BLaER1 treated with 17β-estradiol and CSF1 and Interleukin-3, amounts not matched to agents 10 nM and 100 nM (cell line): Measurements from ENCODE around the gene SPOCK1.

ENCODE experiments used
- H3K27ac ChIP-seq, 11 experiments: shearing (Covaris generic); formaldehyde crosslinking; 2 replicates each; pipeline ENCODE4 v1.8.1; 2022
- H3K27me3 ChIP-seq, 11 experiments: shearing (Covaris generic); formaldehyde crosslinking; 2 replicates each; pipeline ENCODE4 v1.8.1; 2022
- H3K36me3 ChIP-seq, 11 experiments: shearing (Covaris generic); formaldehyde crosslinking; 2 replicates each; pipeline ENCODE4 v1.8.1; 2022
- H3K4me1 ChIP-seq, 10 experiments: shearing (Covaris generic); formaldehyde crosslinking; 2 replicates each; pipeline ENCODE4 v1.8.1; 2022
- H3K4me2 ChIP-seq, 11 experiments: shearing (Covaris generic); formaldehyde crosslinking; 2 replicates each; pipeline ENCODE4 v1.8.1; 2022
- H3K4me3 ChIP-seq, 10 experiments: shearing (Covaris generic); formaldehyde crosslinking; 2 replicates each; pipeline ENCODE4 v1.8.1; 2022
- H3K9ac ChIP-seq, 11 experiments: shearing (Covaris generic); formaldehyde crosslinking; 2 replicates each; pipeline ENCODE4 v1.8.1; 2022
- H3K9me3 ChIP-seq, 11 experiments: shearing (Covaris generic); formaldehyde crosslinking; replicated peaks in 1 of 11; 2 replicates each; pipeline ENCODE4 v1.8.1; 2022
- H4K20me1 ChIP-seq, 11 experiments: shearing (Covaris generic); formaldehyde crosslinking; 2 replicates each; pipeline ENCODE4 v1.8.1; 2022
- Cebpa-rat ChIP-seq, 11 experiments: shearing (Covaris generic); IDR thresholded peaks; 2 replicates each; pipeline ENCODE4 v1.8.1; 2022

The SPOCK1 gene

DNA sequence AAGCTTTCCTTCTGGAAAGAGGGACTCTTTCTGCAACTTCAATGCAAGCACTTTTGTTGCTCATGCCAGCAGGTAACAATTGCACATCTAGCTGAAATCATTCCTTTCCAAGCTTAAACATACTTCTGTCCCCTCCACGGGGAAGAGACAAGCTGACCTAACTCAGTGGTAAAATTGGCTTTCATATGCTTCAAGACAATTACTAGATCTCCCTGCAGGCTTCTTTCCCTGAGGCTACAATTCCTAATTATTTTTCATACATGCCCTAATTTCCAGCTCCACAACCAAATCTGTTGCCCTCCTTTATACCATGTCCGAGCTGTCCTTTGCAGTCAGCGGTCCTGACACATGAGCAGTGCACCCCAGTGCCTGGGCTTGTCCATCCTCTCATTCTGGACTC, 324.9 kb downstream of the SPOCK1 start:
- Histone ChIP-seq H3K9ac (no peak overlapping the region), H4K20me1 (no peaks in the 10 kb centered on the region), H3K9me3 (no peaks in the 10 kb centered on the region), H3K27ac (no peak overlapping the region), H3K36me3 (no peaks in the 10 kb centered on the region), H3K4me3 (no peak overlapping the region), H3K4me2 (no peak overlapping the region), H3K27me3 (no peaks in the 10 kb centered on the region), H3K4me1 (peaks cover 0 to 13% (median 9%) of the 10 kb centered on the region in 10 experiments; a peak in 10 of 20 replicates)
- no peak for TF ChIP-seq Cebpa-rat (IDR thresholded peaks at IDR 0.05)

DNA sequence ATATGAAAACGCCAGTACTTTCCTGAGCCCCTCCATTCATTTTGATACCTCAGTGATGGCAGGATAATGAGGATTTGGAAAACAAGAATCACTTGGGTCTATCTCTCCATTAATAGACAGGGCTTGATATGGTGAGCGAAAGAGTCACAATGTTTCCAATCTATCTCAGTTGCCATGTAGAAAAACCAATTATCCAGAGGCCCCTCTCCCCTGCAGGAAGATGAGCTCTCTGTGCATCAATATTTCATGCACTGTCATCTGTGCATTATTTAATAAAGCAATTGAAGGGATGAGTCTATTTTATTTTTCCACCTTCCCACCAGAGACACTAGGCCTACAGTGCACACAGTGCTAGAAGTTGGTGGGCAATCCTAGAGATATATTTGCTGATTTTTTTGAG, 326.9 kb downstream of the SPOCK1 start:
- H3K4me1 ChIP-seq = no peaks in the 10 kb centered on the region
- no peak overlapping the region for H3K4me2 ChIP-seq
- no peak overlapping the region for H3K4me3 ChIP-seq
- H3K27ac ChIP-seq = no peak overlapping the region
- no peak overlapping the region for H3K9ac ChIP-seq
- H4K20me1 ChIP-seq = no peaks in the 10 kb centered on the region
- no peaks in the 10 kb centered on the region for H3K27me3 ChIP-seq
- H3K36me3 ChIP-seq = no peaks in the 10 kb centered on the region
- TF ChIP-seq Cebpa-rat (IDR thresholded peaks at IDR 0.05) = no peak
- no peaks in the 10 kb centered on the region for H3K9me3 ChIP-seq

DNA sequence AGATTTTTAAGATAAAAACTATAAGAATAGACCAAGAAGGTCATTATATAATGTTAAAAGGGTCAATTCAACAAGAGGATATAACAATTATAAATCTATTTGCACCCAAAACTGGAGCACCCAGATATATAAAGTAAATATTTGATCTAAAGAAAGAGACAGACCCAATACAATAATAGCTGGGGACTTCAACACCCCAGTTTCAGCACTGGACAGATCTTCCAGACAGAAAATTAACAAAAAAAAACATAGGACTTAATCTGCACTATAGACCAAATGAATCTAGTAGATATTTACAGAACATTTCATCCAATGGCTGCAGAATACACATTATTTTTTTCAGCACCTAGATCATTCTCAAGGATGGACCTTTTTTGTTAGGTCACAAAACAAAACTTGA, 331.9 kb downstream of the SPOCK1 start:
- Histone ChIP-seq H3K9ac (no peak overlapping the region), H3K27me3 (no peaks in the 10 kb centered on the region), H4K20me1 (no peaks in the 10 kb centered on the region), H3K36me3 (no peaks in the 10 kb centered on the region), H3K4me3 (no peak overlapping the region), H3K27ac (no peak overlapping the region), H3K4me1 (no peaks in the 10 kb centered on the region), H3K4me2 (no peak overlapping the region), H3K9me3 (no peaks in the 10 kb centered on the region)
- no peak for TF ChIP-seq Cebpa-rat (IDR thresholded peaks at IDR 0.05)

DNA sequence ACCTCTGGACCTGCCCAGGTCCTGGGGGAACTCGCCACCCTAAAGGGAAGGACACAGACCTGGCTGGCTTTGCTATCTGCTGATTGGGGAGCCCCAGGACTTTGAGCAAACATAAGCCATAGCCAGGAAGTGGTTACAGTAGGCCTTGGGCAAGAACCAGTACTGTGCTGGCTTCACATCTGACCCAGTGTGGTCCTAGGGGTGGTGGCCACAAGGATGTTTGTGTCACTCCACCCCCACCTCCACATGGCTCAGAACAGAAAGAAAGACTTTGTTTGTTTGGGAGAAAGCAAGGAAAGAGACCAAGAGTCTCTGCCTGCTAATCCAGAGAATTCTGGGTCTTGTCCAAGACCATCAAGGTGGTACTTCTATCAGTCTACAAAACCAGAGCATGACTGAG, 334.2 kb downstream of the SPOCK1 start:
- Histone ChIP-seq H3K27ac (no peak overlapping the region), H3K4me1 (no peaks in the 10 kb centered on the region), H3K4me2 (no peak overlapping the region), H3K4me3 (no peak overlapping the region), H4K20me1 (no peaks in the 10 kb centered on the region), H3K27me3 (no peaks in the 10 kb centered on the region), H3K36me3 (no peaks in the 10 kb centered on the region), H3K9ac (no peak overlapping the region), H3K9me3 (no peaks in the 10 kb centered on the region)
- no peak for TF ChIP-seq Cebpa-rat (IDR thresholded peaks at IDR 0.05)

DNA sequence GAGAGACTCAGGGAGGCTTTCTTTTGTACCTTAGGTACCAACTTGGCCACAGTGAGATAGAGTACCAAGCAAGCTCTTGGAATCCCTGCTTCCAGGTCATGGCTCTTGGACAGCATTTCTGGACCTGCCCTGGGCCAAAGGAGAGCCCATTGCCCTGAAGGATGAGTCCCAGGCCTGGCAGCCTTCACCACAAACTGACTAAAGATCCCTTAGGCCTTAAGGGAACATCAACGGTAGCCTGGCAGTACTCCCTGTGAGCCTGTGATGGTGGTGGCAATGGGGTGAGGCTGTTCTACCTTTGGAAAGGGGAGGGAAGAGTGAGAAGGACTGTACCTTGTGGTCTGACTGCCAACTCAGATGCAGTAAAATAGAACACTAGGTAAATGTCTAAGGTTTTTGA, 334.6 kb downstream of the SPOCK1 start:
- H3K9me3 ChIP-seq = no peaks in the 10 kb centered on the region
- H3K4me1 ChIP-seq = no peaks in the 10 kb centered on the region
- TF ChIP-seq Cebpa-rat (IDR thresholded peaks at IDR 0.05) = no peak
- H3K4me2 ChIP-seq = no peak overlapping the region
- H3K27me3 ChIP-seq = no peaks in the 10 kb centered on the region
- H4K20me1 ChIP-seq = no peaks in the 10 kb centered on the region
- H3K27ac ChIP-seq = no peak overlapping the region
- no peaks in the 10 kb centered on the region for H3K36me3 ChIP-seq
- H3K9ac ChIP-seq = no peak overlapping the region
- H3K4me3 ChIP-seq = no peak overlapping the region

DNA sequence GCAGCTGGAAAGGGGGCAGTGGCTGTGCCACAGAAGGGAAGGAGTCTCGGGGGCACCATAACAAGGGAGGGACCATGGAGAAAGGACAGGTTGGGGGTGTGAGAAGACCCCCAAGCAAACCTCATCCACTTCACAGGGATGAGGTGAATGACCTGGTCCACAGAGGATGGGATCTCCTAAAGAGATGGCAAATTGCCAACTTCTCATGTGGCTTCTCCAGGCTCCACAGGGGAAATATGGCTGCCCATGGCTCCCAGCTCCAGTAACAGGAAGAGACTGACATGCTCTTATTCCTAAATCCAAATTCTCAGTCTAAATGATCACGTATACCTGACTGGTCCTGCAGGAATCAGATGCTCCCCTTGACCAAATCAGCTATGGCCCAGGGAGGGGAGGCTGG, 340.4 kb downstream of the SPOCK1 start:
- Histone ChIP-seq H3K9me3 (no peaks in the 10 kb centered on the region), H4K20me1 (no peaks in the 10 kb centered on the region), H3K27me3 (no peaks in the 10 kb centered on the region), H3K4me2 (no peak overlapping the region), H3K27ac (no peak overlapping the region), H3K4me3 (no peak overlapping the region), H3K9ac (no peak overlapping the region), H3K36me3 (no peaks in the 10 kb centered on the region), H3K4me1 (no peaks in the 10 kb centered on the region)
- no peak for TF ChIP-seq Cebpa-rat (IDR thresholded peaks at IDR 0.05)

DNA sequence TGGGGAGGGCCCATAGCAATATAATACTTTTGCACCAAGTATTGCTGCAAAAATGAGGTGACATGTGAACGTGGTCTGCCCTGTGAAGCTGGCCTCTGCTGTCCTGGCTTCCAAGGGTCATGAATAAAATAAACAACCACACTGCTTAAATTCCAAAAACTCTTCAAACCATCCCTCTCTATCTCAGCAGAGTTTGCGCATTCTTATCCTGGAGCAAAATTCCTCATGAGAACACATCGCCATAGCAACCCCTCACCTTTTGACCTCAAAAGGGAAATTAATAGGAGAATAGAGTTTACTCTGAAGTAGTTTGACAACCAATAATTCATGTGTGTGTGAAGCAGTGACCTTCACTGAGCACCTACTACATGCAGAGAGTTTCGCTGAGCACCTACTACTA, 342.9 kb downstream of the SPOCK1 start:
- TF ChIP-seq Cebpa-rat (IDR thresholded peaks at IDR 0.05) = no peak
- Histone ChIP-seq H3K9me3 (no peaks in the 10 kb centered on the region), H3K36me3 (no peaks in the 10 kb centered on the region), H3K4me2 (no peak overlapping the region), H3K4me1 (no peaks in the 10 kb centered on the region), H3K27ac (no peak overlapping the region), H4K20me1 (no peaks in the 10 kb centered on the region), H3K4me3 (no peak overlapping the region), H3K9ac (no peak overlapping the region), H3K27me3 (no peaks in the 10 kb centered on the region)

DNA sequence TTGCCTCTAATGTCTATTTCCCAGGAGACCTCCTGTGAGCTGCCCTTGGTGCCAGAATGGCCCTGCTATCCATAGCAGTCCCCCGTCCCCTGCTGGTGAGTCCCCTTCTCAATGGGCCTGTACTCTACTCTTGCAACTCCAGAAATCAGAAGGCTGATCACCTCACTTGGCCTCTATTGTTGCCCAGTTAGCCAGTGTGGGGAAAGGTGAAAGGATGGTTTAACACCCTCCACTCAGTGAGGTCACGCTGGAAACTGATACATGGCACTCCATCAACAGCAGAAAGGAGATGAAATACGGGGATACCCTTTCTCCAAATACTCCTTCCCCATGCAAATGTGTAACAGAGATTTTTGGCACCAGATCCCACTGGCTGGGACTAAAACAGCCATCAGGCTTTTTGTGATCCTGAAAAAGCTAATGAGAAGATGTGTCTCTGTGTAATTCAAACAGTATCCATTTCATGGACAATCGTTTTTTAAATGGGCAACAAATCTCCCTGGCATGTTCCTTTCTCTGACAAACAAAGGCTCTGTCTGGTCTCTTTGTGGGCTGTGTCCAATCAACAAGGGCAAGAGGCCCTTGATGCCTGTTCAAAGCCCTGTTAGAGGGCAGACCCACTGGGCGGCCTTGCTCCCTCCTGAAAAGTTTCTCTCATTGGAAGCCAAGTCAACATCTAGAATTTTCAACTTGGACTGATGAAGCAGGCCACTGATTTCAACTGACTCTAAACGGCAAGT, 343.7 kb downstream of the SPOCK1 start:
- Histone ChIP-seq H3K9ac (no peak overlapping the region), H3K27ac (no peak overlapping the region), H3K36me3 (no peaks in the 10 kb centered on the region), H3K4me2 (no peak overlapping the region), H3K4me1 (no peaks in the 10 kb centered on the region), H4K20me1 (no peaks in the 10 kb centered on the region), H3K9me3 (no peaks in the 10 kb centered on the region), H3K4me3 (no peak overlapping the region), H3K27me3 (no peaks in the 10 kb centered on the region)
- TF ChIP-seq Cebpa-rat (IDR thresholded peaks at IDR 0.05) = no peak

DNA sequence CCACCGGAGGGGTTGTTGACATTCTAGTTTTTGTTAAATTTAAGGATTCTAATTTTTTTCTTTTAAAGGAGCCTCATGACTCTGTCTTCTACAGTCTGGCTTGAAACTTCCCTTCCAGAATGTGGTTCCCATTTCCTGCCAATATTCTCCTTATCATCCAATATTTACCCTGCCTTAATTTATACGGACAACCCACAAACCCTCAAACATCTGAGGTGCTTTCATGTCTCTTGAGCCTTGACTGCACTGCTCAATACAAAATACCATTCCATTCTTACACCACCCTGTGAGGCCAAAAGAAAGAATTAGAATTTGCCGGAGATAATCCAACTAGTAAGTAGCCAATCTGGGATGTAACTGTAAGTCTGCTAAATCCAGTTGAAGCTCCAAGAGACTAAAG, 346.5 kb downstream of the SPOCK1 start:
- H3K36me3 ChIP-seq = no peaks in the 10 kb centered on the region
- no peak overlapping the region for H3K4me3 ChIP-seq
- H3K27me3 ChIP-seq = no peaks in the 10 kb centered on the region
- no peaks in the 10 kb centered on the region for H3K4me1 ChIP-seq
- TF ChIP-seq Cebpa-rat (IDR thresholded peaks at IDR 0.05) = no peak
- H4K20me1 ChIP-seq = no peaks in the 10 kb centered on the region
- no peak overlapping the region for H3K9ac ChIP-seq
- H3K27ac ChIP-seq = no peak overlapping the region
- H3K9me3 ChIP-seq = no peaks in the 10 kb centered on the region
- H3K4me2 ChIP-seq = no peak overlapping the region

DNA sequence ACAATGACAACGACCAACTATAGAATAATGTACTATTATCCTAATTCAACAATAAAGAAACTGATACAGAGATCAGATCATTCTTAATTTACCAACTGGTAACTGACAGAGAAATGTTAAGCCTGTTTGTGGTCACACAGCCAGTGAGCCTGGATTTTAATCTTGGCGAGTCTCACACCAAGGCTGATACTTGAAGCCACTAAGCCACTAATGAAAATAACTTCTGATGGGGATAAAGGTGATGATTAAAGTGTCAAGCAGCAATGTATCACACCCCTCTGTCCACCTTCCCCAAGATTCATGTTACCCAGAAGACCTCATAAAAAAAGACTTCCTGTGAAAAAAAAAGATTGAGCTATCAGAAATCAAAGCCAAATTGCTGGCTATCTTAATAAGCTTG, 350.5 kb downstream of the SPOCK1 start:
- no peak overlapping the region for H3K4me2 ChIP-seq

More for the DNA sequence above, 350.5 kb downstream of the SPOCK1 start:
- H4K20me1 ChIP-seq = no peaks in the 10 kb centered on the region
- no peak overlapping the region for H3K9ac ChIP-seq
- H3K27ac ChIP-seq = no peak overlapping the region
- H3K4me3 ChIP-seq = no peak overlapping the region
- no peak for TF ChIP-seq Cebpa-rat (IDR thresholded peaks at IDR 0.05)
- no peaks in the 10 kb centered on the region for H3K9me3 ChIP-seq
- H3K27me3 ChIP-seq = no peaks in the 10 kb centered on the region
- H3K4me1 ChIP-seq = no peaks in the 10 kb centered on the region
- no peaks in the 10 kb centered on the region for H3K36me3 ChIP-seq
